ENCODE data around the gene NFIA.
"Not testable (repeated sequence)": the region's sequence is repeated elsewhere in the genome, so short reads cannot be mapped to it uniquely, and the experiment has no call there.

Gene NFIA

DNA sequence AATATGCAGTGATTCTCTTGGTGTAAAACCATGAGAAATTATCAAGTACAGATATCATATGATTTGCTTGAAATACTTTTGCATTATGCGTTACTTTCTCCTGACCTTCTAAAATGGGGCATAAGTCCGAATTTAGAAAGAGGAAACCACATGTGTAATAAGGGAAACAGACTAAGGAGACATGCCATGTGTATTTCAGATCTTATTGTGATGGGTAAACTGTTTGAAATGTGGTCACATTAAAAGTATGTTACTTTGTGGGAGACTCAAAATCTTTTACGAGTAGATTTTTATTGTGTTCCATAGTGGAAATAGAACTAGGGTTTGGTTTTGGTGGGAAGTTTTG is 173.0 kb downstream of the NFIA start:
- DNase-seq, result no peak

- no peak for DNase-seq
Observed at GRCh38 chr1:61259379-61260148, 177.2 kb downstream of the NFIA start.

DNA sequence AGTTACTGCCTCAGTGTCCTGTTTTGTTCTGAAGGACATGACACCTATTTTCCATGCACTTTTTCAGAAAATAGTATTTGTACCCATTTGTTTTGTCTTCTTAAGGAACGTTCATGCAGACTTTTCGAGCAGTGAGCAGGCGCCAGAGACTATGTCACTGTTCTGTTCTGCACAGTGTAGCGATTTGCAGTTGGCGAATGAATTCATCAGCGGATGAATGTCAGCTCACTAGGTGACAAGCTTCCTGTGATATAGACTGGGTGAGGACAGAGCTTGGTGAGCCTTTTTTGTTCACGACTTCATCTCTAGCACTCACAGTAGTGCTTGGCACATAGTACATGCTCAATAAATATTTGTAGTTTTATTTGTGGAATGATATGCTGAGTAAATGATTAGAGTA is 177.8 kb downstream of the NFIA start:
- no peak for DNase-seq

DNA sequence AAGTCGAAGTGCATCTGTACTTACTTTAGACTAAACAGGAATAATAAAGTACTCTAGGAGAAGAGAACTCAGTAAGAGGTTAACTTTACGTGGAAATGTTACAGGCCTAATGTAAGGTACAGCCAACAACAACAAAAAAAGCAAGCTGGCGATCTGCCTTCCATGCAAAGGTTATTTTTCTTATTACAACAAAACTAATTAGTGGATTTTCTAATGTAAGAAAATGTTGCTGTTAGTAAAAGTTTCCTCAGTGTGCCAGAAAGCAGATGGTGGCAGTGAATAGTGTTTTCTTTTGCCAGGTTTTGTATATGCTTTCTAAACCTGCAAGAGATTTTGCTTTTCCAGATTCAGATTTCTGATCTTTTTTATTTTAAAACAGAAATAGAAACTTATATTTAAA is 179.2 kb downstream of the NFIA start:
- DNase-seq, result no peak

- DNase-seq, result no peak
Observed at GRCh38 chr1:61263905-61264824, 181.8 kb downstream of the NFIA start.

DNA sequence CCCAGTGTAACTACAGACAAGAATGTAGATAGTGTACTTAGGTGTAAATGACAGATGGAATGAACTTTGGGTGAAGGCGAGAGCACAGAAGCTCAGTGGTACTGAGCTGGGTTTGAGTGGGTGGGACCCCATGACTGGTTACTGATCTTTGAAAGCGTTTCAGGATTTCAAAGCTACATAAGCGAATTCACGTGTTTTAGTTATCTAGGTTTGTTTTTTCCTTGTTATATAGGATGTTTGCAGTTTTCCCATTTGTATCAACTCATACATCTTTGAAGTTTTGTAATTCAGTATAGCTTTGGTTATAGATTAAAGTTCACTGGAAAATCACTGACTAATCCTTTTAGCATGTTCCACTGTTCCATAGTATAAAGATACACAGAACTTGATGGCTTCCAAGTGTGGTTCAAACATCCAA is 182.5 kb downstream of the NFIA start:
- DNase-seq, result no peak

DNA sequence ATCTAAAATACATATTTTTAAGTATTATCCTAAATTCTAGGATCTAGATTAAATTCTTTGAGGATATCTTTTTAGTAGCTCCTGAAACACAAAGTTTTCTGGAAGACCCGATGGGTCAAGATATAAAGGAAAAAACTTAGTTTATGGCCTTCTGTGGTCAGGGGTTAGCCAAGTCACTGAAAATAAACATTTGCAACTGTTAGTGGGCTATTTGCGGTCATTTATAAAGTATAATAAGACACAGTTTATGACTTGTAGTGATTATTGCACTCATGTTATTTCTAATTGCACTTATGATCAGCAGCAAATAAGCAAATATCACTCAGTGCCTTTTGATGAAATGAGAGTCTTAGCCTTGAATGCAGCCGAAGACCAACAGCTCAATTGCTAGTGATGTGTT is 183.3 kb downstream of the NFIA start:
- DNase-seq, result no peak

DNA sequence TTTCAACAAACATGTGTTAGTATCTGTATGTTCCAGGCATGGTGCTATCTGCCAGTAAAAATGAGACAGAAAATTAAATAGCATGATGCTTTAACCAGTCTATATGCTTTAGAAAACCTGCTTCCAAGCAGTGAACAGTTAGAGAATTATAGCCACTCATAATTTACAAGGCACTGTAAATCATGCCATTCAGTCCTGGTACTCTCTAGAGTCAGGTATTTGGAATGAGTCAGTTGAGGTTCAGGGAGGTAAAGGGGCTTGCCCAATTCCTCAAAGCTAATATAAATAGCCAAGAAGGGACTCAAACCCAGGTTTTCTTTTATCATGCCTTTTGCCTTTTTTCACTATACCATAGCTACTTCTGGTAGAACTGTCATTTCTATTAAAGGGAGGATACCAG is 184.4 kb downstream of the NFIA start:
- DNase-seq, result no peak

GRCh38 chr1:61268546-61269240 is 186.3 kb downstream of the NFIA start:
- no peak for DNase-seq

DNA sequence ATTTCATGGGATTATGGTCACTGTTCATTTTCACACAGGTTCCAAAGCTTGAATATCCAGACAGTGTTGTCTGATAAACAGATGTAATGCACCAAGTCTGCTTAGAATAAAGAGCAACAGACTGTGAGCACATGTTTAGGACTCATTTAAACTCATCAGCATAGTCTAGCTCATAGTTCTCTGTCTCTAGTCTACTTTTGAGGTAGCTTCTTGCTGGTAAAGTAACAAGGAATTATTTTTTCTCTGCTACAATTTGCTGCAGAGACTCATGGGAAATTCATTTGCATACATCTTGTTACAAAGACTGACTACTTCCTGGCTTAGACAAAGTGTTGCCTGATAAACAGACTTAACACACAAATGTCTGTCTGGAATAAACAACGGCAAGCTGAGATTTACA is 187.2 kb downstream of the NFIA start:
- DNase-seq, result no peak

- no peak for DNase-seq
Observed at GRCh38 chr1:61270107-61270506, 187.7 kb downstream of the NFIA start.

GRCh38 chr1:61270761-61271411 is 188.5 kb downstream of the NFIA start:
- peak in 1 of 2 donors; percentile 12 for DNase-seq

DNA sequence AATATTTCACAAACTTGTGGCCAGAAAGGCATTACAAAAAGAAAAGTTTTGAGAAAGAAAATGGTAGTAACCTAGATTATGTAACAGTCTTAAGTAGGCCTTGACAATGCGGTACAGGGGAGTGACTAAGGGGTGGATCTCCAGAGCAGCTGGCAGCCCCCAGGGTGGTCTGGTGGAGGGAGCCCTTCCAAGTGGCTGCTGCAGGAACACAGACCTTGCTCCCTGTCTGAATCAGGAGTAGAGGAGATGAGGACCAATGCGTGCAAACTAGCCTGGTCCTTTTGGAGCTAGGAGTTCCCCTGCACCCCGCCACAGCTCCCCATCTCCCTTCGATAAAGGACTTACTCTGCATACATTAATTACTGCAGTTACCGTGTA is 189.0 kb downstream of the NFIA start:
- no peak for DNase-seq

- no peak for DNase-seq
Observed at GRCh38 chr1:61273167-61273705, 190.9 kb downstream of the NFIA start.

DNA sequence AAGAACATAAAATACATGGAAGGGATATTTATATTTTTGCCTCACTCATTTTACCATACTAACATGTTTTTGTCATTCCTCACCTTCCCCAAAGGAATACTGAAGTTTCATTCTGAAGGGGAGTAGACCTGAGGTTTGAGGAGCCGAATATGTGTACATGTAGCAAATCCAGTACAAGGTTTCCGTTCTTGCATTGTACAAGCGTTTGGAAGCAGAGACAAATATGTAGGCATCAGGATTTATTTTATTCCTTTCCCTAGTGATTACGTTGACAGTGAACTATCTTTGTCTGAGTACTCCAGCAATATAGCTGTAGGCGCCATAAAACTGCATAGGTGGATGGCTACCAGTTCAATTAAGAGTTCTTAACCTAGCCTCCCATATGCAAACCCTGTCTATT is 191.5 kb downstream of the NFIA start:
- no peak for DNase-seq

GRCh38 chr1:61274939-61275338 is 192.6 kb downstream of the NFIA start:
- DNase-seq, result no peak

DNA sequence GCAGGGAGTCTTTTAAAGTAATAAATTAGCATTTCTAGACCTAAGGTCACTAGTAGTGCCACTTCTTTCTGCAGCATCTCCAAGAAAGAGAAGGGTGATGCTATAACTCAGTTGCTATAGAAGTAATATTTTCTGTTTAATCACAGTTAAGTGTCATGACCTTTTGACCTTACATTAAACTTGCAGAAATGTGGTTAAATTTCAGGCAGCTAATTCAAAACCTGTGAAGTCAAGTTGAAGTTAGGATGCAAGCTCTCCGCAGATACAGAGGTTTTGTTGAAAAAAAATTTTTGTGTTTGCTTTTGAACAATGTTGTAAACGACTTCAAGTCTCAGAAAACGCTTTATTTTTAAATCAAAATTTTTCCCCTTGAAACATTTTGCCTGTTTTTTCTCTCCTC is 193.9 kb downstream of the NFIA start:
- no peak for DNase-seq

GRCh38 chr1:61277121-61277690 is 194.8 kb downstream of the NFIA start:
- no peak for DNase-seq

DNA sequence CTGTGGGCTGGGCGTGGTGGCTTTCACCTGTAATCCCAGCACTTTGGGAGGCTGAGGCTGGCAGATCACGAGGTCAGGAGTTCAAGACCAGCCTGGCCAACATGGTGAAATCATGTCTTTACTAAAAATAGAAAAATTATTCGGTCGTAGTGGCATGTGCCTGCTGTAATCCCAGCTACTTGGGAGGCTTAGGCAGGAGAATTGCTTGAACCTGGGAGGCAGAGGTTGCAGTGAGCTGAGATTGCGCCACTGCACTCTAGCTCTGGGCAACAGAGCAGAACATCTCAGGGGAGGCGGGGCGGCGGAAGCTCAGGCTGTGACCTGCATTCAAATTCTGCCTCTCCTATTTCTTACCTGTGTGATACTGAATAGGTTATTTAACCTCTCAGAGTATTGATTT is 196.1 kb downstream of the NFIA start:
- not testable (repeated sequence) for DNase-seq

DNA sequence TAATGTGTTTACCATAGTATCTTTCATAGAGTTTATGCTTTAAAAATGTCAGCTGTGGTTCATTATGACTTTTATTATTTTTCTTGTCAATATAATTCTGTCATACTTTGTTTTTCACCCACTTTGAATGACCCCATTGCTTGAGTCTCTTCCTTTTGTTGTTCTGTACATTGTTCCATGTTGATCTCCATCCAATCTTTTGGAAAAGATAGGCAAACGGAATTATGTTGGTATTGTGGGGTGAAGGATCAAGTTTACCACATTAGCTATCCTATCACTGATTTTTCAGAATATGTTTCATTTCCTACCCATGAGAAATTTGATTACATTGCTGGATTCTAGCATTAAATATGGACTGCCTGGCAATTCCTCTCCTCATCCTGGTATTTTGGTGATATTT is 196.6 kb downstream of the NFIA start:
- no peak for DNase-seq

DNA sequence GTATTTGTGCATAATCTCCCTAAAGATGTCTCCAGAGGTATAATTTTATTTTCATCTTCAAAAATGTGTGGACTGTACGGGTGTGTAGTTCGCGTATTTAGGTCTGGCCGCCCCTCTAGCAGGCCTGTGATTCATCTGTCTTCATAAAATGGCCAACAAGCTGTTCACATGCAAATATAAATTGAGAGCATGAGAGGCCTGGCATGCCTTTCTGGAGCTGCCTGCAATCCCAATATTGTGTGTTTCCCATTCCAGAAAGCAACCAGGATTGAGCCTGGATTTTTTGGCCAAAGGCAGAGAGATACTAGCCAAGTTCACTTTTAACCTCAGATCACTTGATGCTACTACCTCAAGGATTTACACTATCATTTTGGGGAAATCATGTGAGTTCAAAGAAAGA is 197.2 kb downstream of the NFIA start:
- DNase-seq, result no peak

GRCh38 chr1:61280452-61280851 is 198.1 kb downstream of the NFIA start:
- no peak for DNase-seq

GRCh38 chr1:61282387-61282786 is 200.0 kb downstream of the NFIA start:
- no peak for DNase-seq
